Keratinocyte (primary cell): ENCODE data around the gene SCUBE1. TPM values are rescaled to one million over a fixed set of nuclear protein-coding genes. Genes with fewer than 3 reads are reported as not detected.

Experiments
- DNase-seq: peaks from one replicate; pipeline ENCODE4 v3.0.0-alpha.2; 2011; ENCODE audit warnings: low read depth, missing footprints, low spot score
- FAIRE-seq: peaks from 2 replicates; lab custom pipeline; 2011; peaks lifted over from hg19 to GRCh38; lab: Jason Lieb, UNC
- H2AFZ ChIP-seq: 2 replicates; pipeline ENCODE4 v1.6.0; 2012; ENCODE audit warnings: low read length, control low read depth, inconsistent platforms; ENCODE audit not compliant: control insufficient read depth
- H3K27ac ChIP-seq: 2 replicates; pipeline ENCODE4 v1.5.1; 2011; ENCODE audit warnings: low read length; ENCODE audit not compliant: control insufficient read depth, insufficient read depth
- H3K27me3 ChIP-seq: 3 replicates; pipeline ENCODE4 v1.6.0; 2011; ENCODE audit warnings: low read length; ENCODE audit not compliant: control insufficient read depth, insufficient read depth; ENCODE audit errors: extremely low read depth
- H3K36me3 ChIP-seq, 2 experiments: 2 replicates in 1 of 2; 3 replicates in 1 of 2; pipeline ENCODE4 v1.5.1; 2011; ENCODE audit warnings: low read length in 2 of 2, mild to moderate bottlenecking in 1 of 2; ENCODE audit not compliant: control insufficient read depth in 2 of 2, insufficient read depth in 2 of 2; ENCODE audit errors: extremely low read depth in 1 of 2
- H3K4me1 ChIP-seq: 3 replicates; pipeline ENCODE4 v1.5.1; 2011; ENCODE audit warnings: low read length; ENCODE audit not compliant: control insufficient read depth, insufficient read depth; ENCODE audit errors: extremely low read depth
- H3K4me2 ChIP-seq: 3 replicates; pipeline ENCODE4 v1.6.0; 2011; ENCODE audit warnings: low read depth, low read length; ENCODE audit not compliant: control insufficient read depth, insufficient read depth; ENCODE audit errors: extremely low read depth
- H3K4me3 ChIP-seq, 3 experiments: fragments of 200-600 bp in 1 of 3; sonication (generic) in 1 of 3; 2 replicates in 2 of 3; 3 replicates in 1 of 3; pipeline ENCODE4 v1.5.1; 2011 to 2016; ENCODE audit warnings: low read length in 3 of 3, mild to moderate bottlenecking in 3 of 3, control low read depth in 2 of 3, inconsistent platforms in 1 of 3, low read depth in 1 of 3, mixed read lengths in 1 of 3, mixed run types in 1 of 3, moderate library complexity in 1 of 3; ENCODE audit not compliant: control insufficient read depth in 2 of 3, insufficient read depth in 2 of 3; ENCODE audit errors: extremely low read depth in 1 of 3
- H3K79me2 ChIP-seq: 2 replicates; pipeline ENCODE4 v1.6.0; 2012; ENCODE audit warnings: low read length; ENCODE audit not compliant: control insufficient read depth, insufficient read depth
- H3K9ac ChIP-seq: 3 replicates; pipeline ENCODE4 v1.6.0; 2011; ENCODE audit warnings: low read length; ENCODE audit not compliant: control insufficient read depth, insufficient read depth; ENCODE audit errors: extremely low read depth
- H3K9me1 ChIP-seq: 3 replicates; pipeline ENCODE4 v1.6.0; 2011; ENCODE audit warnings: low read length; ENCODE audit not compliant: control insufficient read depth, insufficient read depth; ENCODE audit errors: extremely low read depth
- H3K9me3 ChIP-seq: 2 replicates; pipeline ENCODE4 v1.5.1; 2012; ENCODE audit warnings: low read depth, low read length; ENCODE audit not compliant: control insufficient read depth
- H4K20me1 ChIP-seq: 3 replicates; pipeline ENCODE4 v1.6.0; 2011; ENCODE audit warnings: low read length; ENCODE audit not compliant: control insufficient read depth, insufficient read depth; ENCODE audit errors: extremely low read depth
- EZH2 ChIP-seq: IDR thresholded peaks from one replicate; pipeline ENCODE4 v1.6.1; 2012; ENCODE audit warnings: inconsistent platforms, mild to moderate bottlenecking, low read length, moderate library complexity
- dilution Hi-C: fragments of 300-500 bp; cut with MboI; formaldehyde crosslinking; loops from one replicate; pipeline ENCODE4 v1.7.0; 2020; ENCODE audit warnings: low sequenced_read_pairs; ENCODE audit not compliant: extremely low pct_ligation_motif_present
- polyA plus RNA-seq, 5 experiments: library from polyadenylated mRNA; depleted of rRNA in 3 of 5; stranded (reverse) in 3 of 5; stranded (forward) in 1 of 5; unstranded in 1 of 5; fragments of >200 nt; gene quantifications; 1 replicate in 1 of 5; 2 replicates in 3 of 5; 3 replicates in 1 of 5; pipeline versions ENCODE4 v1.2.1 to v1.2.3, GENCODE V29; 2011 to 2012; ENCODE audit warnings: missing spikeins in 2 of 5, low read depth in 1 of 5, low replicate concordance in 1 of 5
- TF ChIP-seq, protein P1 (sequence below), 3 experiments: IDR thresholded peaks in 1 of 3; conservative IDR thresholded peaks in 1 of 3; optimal IDR thresholded peaks in 1 of 3; 2 replicates in 2 of 3; 3 replicates in 1 of 3; pipeline versions ENCODE3 to v1.5.1; 2011; ENCODE audit warnings: low read length in 3 of 3, mild to moderate bottlenecking in 3 of 3, moderate library complexity in 2 of 3, control low read depth in 1 of 3, inconsistent platforms in 1 of 3; ENCODE audit not compliant: insufficient read depth in 2 of 3; ENCODE audit errors: extremely low read depth in 1 of 3

SCUBE1 gene
- polyA plus RNA-seq, 1 donor (not counting 4 experiments of a cell fraction or from before 2014, with no cell fraction given), result not detected

DNA sequence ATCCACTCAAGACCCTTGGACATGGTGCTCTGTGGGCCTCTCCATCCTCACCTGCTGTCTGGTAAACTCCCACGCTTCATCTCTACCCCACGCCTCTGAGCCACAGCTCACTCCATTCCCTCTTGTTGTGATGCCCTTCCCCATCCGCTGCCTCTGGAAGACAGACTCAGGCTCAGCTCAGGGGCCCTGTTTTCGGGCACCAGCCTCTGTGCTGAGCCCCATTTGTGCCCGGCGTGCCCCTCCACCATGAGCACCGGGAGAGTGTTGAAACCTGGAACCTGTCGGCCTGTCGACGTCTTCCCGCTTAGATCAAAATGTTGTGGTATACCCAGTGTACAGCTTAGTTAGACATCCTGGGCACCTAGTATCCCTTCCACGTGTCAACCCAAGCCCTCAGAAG, 6.5 kb upstream of the SCUBE1 start:
- Histone ChIP-seq H2AFZ (no peak overlapping the region), H3K9ac (no peak overlapping the region), H3K4me3 (no peak overlapping the region), H3K79me2 (no peaks in the 10 kb centered on the region), H3K4me1 (no peaks in the 10 kb centered on the region), H3K36me3 (no peaks in the 10 kb centered on the region), H4K20me1 (no peaks in the 10 kb centered on the region), H3K9me3 (no peaks in the 10 kb centered on the region), H3K9me1 (no peaks in the 10 kb centered on the region), H3K27me3 (peaks cover 18% of the 10 kb centered on the region), H3K4me2 (no peak overlapping the region), H3K27ac (no peak overlapping the region)
- FAIRE-seq (no peak), DNase-seq (no peak)
- no peak for TF ChIP-seq EZH2
- TF ChIP-seq, protein P1, sequence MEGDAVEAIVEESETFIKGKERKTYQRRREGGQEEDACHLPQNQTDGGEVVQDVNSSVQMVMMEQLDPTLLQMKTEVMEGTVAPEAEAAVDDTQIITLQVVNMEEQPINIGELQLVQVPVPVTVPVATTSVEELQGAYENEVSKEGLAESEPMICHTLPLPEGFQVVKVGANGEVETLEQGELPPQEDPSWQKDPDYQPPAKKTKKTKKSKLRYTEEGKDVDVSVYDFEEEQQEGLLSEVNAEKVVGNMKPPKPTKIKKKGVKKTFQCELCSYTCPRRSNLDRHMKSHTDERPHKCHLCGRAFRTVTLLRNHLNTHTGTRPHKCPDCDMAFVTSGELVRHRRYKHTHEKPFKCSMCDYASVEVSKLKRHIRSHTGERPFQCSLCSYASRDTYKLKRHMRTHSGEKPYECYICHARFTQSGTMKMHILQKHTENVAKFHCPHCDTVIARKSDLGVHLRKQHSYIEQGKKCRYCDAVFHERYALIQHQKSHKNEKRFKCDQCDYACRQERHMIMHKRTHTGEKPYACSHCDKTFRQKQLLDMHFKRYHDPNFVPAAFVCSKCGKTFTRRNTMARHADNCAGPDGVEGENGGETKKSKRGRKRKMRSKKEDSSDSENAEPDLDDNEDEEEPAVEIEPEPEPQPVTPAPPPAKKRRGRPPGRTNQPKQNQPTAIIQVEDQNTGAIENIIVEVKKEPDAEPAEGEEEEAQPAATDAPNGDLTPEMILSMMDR (optimal IDR thresholded peaks at IDR 0.05 in 1 of 3, IDR thresholded peaks at IDR 0.05 in 1 of 3, conservative IDR thresholded peaks at IDR 0.05 in 1 of 3; ENCODE audit: extremely low read depth in 1 of 3, insufficient read depth in 2 of 3, low read length in 3 of 3), result no peak
- dilution Hi-C loops, result no loop called here

DNA sequence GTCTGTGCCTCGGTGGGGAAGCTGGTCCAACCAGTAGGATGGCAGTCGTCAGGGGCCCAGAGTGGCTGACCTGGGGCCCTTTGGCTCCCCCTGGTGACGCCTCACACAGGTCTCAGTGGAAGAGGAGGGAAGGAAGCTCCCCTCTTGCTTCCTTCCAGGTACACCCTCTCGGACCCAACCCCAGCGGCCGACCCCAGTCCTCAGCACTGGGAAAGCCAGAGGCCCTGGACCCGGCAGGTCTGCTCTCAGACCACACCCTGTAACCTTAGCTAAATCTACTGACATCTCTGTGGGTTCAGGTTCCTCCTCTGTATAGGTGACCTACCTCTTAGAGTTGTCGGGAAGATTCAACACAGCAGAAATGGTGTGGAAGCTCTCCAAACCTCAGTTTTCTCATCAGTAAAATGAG, 3.4 kb upstream of the SCUBE1 start:
- H4K20me1 ChIP-seq, result no peaks in the 10 kb centered on the region
- DNase-seq (no peak), FAIRE-seq (no peak)
- no peak overlapping the region for H3K9ac ChIP-seq
- dilution Hi-C loops, result no loop called here
- peaks cover 44% of the 10 kb centered on the region for H3K27me3 ChIP-seq
- no peaks in the 10 kb centered on the region for H3K4me1 ChIP-seq
- no peaks in the 10 kb centered on the region for H3K9me3 ChIP-seq
- H2AFZ ChIP-seq, result no peak overlapping the region
- no peak overlapping the region for H3K27ac ChIP-seq
- no peaks in the 10 kb centered on the region for H3K79me2 ChIP-seq
- H3K4me3 ChIP-seq, result no peak overlapping the region
- no peaks in the 10 kb centered on the region for H3K36me3 ChIP-seq
- no peaks in the 10 kb centered on the region for H3K9me1 ChIP-seq
- no peak overlapping the region for H3K4me2 ChIP-seq
- TF ChIP-seq, protein P1 (optimal IDR thresholded peaks at IDR 0.05 in 1 of 3, IDR thresholded peaks at IDR 0.05 in 1 of 3, conservative IDR thresholded peaks at IDR 0.05 in 1 of 3; ENCODE audit: extremely low read depth in 1 of 3, insufficient read depth in 2 of 3, low read length in 3 of 3), result peak; percentile 63 to 86 (median 72)
- TF ChIP-seq EZH2, result no peak
